HL-60 (cell line): ENCODE measurements around the gene EVPL.

Source experiments
- DNase-seq, 2 experiments: peaks; one replicate each; pipeline ENCODE4 v3.0.0-alpha.2; 2010 to 2020; ENCODE audit warnings: low read depth in 1 of 2, low spot score in 1 of 2
- H3K27ac ChIP-seq: fragments of 250-450 bp; sonication (Bioruptor Pico); replicated peaks from 2 replicates; pipeline ENCODE4 v1.5.1; 2020; ENCODE audit warnings: mild to moderate bottlenecking, moderate library complexity
- H3K27me3 ChIP-seq: fragments of 250-450 bp; sonication (Bioruptor Pico); 2 replicates; pipeline ENCODE4 v1.5.1; 2021; ENCODE audit warnings: mild to moderate bottlenecking, moderate library complexity; ENCODE audit not compliant: insufficient read depth, poor library complexity, severe bottlenecking
- H3K4me3 ChIP-seq: replicated peaks from 2 replicates; pipeline ENCODE4 v1.5.1; 2011; ENCODE audit warnings: mild to moderate bottlenecking, control low read depth, low read length; ENCODE audit not compliant: insufficient read depth
- GABPA ChIP-seq: IDR thresholded peaks from 2 replicates; pipeline ENCODE4 v1.6.1; 2012; ENCODE audit warnings: low read depth
- POLR2AphosphoS5 ChIP-seq: IDR thresholded peaks from 2 replicates; pipeline ENCODE4 v1.6.1; 2012; ENCODE audit warnings: low read depth
- SPI1 ChIP-seq: IDR thresholded peaks from 2 replicates; pipeline ENCODE4 v1.6.1; 2012; ENCODE audit warnings: low read depth, mild to moderate bottlenecking, borderline replicate concordance
- TF ChIP-seq, protein P1 (sequence below): IDR thresholded peaks from 2 replicates; pipeline ENCODE4 v1.6.1; 2012; ENCODE audit warnings: low read depth; ENCODE audit not compliant: insufficient replicate concordance
- TF ChIP-seq, protein P2 (sequence below): IDR thresholded peaks from one replicate; pipeline ENCODE4 v1.5.1; 2011; ENCODE audit warnings: low read length, control low read depth, inconsistent platforms; ENCODE audit not compliant: insufficient read depth

EVPL gene

GRCh38 chr17:76005263-76006149 lies 21.6 kb downstream of the EVPL start:
- peak in 1 of 2 experiments; percentile 86 for DNase-seq
- Histone ChIP-seq H3K4me3 (no peak overlapping the region), H3K27ac (peak overlapping the region; percentile 3)

DNA sequence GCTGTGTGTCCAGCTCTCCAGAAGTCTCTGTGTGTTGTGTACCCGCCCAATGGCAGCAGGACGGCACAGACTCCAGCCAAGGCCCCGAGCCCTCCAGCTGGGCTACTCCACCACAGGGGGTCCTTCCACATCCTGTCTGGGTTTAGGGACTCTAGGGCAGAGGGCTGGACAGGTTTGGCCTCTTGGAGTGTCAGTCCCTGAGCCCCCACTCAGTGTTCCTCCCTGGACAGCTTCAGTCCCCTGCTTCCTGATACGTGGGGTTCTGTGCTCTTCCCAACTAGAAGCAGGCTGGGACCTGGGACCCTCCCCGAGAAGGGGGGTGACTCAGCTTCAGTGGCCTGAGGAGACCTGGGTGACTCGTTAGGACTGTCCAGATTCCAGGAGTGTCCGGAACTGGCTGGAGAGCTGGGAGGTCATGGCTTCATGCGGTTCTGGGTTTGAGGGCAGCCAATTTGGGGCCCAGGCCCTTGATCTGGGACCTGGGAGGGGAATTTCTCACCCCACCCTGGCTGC lies 22.3 kb downstream of the EVPL start:
- Histone ChIP-seq H3K4me3 (no peak overlapping the region), H3K27me3 (no peaks in the 10 kb centered on the region), H3K27ac (peak overlapping the region; percentile 3)
- DNase-seq: no peak
- no peak for TF ChIP-seq POLR2AphosphoS5
- TF ChIP-seq, protein P1, sequence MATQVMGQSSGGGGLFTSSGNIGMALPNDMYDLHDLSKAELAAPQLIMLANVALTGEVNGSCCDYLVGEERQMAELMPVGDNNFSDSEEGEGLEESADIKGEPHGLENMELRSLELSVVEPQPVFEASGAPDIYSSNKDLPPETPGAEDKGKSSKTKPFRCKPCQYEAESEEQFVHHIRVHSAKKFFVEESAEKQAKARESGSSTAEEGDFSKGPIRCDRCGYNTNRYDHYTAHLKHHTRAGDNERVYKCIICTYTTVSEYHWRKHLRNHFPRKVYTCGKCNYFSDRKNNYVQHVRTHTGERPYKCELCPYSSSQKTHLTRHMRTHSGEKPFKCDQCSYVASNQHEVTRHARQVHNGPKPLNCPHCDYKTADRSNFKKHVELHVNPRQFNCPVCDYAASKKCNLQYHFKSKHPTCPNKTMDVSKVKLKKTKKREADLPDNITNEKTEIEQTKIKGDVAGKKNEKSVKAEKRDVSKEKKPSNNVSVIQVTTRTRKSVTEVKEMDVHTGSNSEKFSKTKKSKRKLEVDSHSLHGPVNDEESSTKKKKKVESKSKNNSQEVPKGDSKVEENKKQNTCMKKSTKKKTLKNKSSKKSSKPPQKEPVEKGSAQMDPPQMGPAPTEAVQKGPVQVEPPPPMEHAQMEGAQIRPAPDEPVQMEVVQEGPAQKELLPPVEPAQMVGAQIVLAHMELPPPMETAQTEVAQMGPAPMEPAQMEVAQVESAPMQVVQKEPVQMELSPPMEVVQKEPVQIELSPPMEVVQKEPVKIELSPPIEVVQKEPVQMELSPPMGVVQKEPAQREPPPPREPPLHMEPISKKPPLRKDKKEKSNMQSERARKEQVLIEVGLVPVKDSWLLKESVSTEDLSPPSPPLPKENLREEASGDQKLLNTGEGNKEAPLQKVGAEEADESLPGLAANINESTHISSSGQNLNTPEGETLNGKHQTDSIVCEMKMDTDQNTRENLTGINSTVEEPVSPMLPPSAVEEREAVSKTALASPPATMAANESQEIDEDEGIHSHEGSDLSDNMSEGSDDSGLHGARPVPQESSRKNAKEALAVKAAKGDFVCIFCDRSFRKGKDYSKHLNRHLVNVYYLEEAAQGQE: no peak
- no peak for TF ChIP-seq SPI1
- no peak for TF ChIP-seq GABPA
- TF ChIP-seq, protein P2, sequence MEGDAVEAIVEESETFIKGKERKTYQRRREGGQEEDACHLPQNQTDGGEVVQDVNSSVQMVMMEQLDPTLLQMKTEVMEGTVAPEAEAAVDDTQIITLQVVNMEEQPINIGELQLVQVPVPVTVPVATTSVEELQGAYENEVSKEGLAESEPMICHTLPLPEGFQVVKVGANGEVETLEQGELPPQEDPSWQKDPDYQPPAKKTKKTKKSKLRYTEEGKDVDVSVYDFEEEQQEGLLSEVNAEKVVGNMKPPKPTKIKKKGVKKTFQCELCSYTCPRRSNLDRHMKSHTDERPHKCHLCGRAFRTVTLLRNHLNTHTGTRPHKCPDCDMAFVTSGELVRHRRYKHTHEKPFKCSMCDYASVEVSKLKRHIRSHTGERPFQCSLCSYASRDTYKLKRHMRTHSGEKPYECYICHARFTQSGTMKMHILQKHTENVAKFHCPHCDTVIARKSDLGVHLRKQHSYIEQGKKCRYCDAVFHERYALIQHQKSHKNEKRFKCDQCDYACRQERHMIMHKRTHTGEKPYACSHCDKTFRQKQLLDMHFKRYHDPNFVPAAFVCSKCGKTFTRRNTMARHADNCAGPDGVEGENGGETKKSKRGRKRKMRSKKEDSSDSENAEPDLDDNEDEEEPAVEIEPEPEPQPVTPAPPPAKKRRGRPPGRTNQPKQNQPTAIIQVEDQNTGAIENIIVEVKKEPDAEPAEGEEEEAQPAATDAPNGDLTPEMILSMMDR: no peak

More at GRCh38 chr17:76005263-76006149, 21.6 kb downstream of the EVPL start:
- H3K27me3 ChIP-seq: no peaks in the 10 kb centered on the region
- TF ChIP-seq GABPA (no peak), SPI1 (no peak)
- TF ChIP-seq, protein P2: peak; percentile 26

GRCh38 chr17:76003915-76004314 lies 23.2 kb downstream of the EVPL start:
- TF ChIP-seq, protein P1: no peak
- TF ChIP-seq, protein P2: no peak
- TF ChIP-seq GABPA (no peak), POLR2AphosphoS5 (no peak), SPI1 (no peak)
- no peak overlapping the region for H3K27ac ChIP-seq
- no peaks in the 10 kb centered on the region for H3K27me3 ChIP-seq
- DNase-seq: no peak
- H3K4me3 ChIP-seq: no peak overlapping the region
